GM18517 (cell line): Measurements from ENCODE around the gene IRX4.

Experiments used
- ATAC-seq: cut with Tn5 transposase; IDR thresholded peaks from one replicate; pipeline ENCODE4 v1.9.1; 2021; ENCODE audit warnings: mild to moderate bottlenecking, moderate library complexity; ENCODE audit not compliant: unreplicated experiment

IRX4 gene

GRCh38 chr5:1882337-1883119 lies at the start of gene IRX4:
Gene IRX4 (minus strand): TSS chr5:1882925. CDS start chr5:1882647, 278 bp downstream.
- no peak for ATAC-seq

GRCh38 chr5:1931604-1932231 lies 49.0 kb upstream of the IRX4 start:
- ATAC-seq, result no peak

GRCh38 chr5:1930880-1931603 lies 48.3 kb upstream of the IRX4 start:
- ATAC-seq, result no peak

GRCh38 chr5:1930501-1930879 lies 47.8 kb upstream of the IRX4 start:
- ATAC-seq, result no peak

GRCh38 chr5:1929108-1929991 lies 46.6 kb upstream of the IRX4 start:
- ATAC-seq, result no peak

- ATAC-seq, result no peak
These were observed 44.0 kb upstream of the IRX4 start for GRCh38 chr5:1926471-1927341.

GRCh38 chr5:1926071-1926440 lies 43.3 kb upstream of the IRX4 start:
- no peak for ATAC-seq

GRCh38 chr5:1925111-1926070 lies 42.7 kb upstream of the IRX4 start:
- no peak for ATAC-seq

GRCh38 chr5:1923766-1924165 lies 41.0 kb upstream of the IRX4 start:
- ATAC-seq, result no peak

- no peak for ATAC-seq
These were observed 40.6 kb upstream of the IRX4 start for GRCh38 chr5:1923341-1923740.

- no peak for ATAC-seq
These were observed 39.0 kb upstream of the IRX4 start for GRCh38 chr5:1921711-1922110.

GRCh38 chr5:1919750-1920149 lies 37.0 kb upstream of the IRX4 start:
- no peak for ATAC-seq

GRCh38 chr5:1919209-1919566 lies 36.5 kb upstream of the IRX4 start:
- ATAC-seq, result no peak

- no peak for ATAC-seq
These were observed 35.9 kb upstream of the IRX4 start for GRCh38 chr5:1918488-1919208.

GRCh38 chr5:1917830-1918487 lies 35.2 kb upstream of the IRX4 start:
- ATAC-seq, result no peak

GRCh38 chr5:1916041-1917001 lies 33.6 kb upstream of the IRX4 start:
- no peak for ATAC-seq

- no peak for ATAC-seq
These were observed 32.6 kb upstream of the IRX4 start for GRCh38 chr5:1915316-1915715.
